Stimulated activated CD4-positive, alpha-beta T cell treated with anti-CD3 and anti-CD28 coated beads, TNF-alpha, amount 100 ng/mL, for 24 hours (primary cell): ENCODE results near the gene SKAP2.

Experiments
- DNase-seq, 3 experiments: peaks; one replicate each; pipeline ENCODE4 v3.0.0-alpha.2; 2020; ENCODE audit warnings: low read depth in 3 of 3

Gene SKAP2

GRCh38 chr7:26864309-26865093 lies at the start of gene SKAP2:
TSS of gene SKAP2 (minus strand) at chr7:26864590. CDS start at chr7:26864429, 161 bp downstream.
- peak; percentile 63 to 87 (median 64) for DNase-seq

- DNase-seq = no peak
Measured at GRCh38 chr7:26912933-26913536, 48.6 kb upstream of the SKAP2 start.

GRCh38 chr7:26912338-26912737 lies 47.9 kb upstream of the SKAP2 start:
- DNase-seq = no peak

GRCh38 chr7:26910221-26910620 lies 45.8 kb upstream of the SKAP2 start:
- no peak for DNase-seq

- DNase-seq = no peak
Measured at GRCh38 chr7:26900251-26900650, 35.9 kb upstream of the SKAP2 start.

GRCh38 chr7:26899519-26899918 lies 35.1 kb upstream of the SKAP2 start:
- no peak for DNase-seq

GRCh38 chr7:26898891-26899290 lies 34.5 kb upstream of the SKAP2 start:
- DNase-seq = no peak

- no peak for DNase-seq
Measured at GRCh38 chr7:26897928-26898327, 33.5 kb upstream of the SKAP2 start.

GRCh38 chr7:26891400-26892350 lies 27.3 kb upstream of the SKAP2 start:
- no peak for DNase-seq

GRCh38 chr7:26880852-26881251 lies 16.5 kb upstream of the SKAP2 start:
- no peak for DNase-seq

- no peak for DNase-seq
Measured at GRCh38 chr7:26879671-26880070, 15.3 kb upstream of the SKAP2 start.

GRCh38 chr7:26868841-26869495 lies 4.6 kb upstream of the SKAP2 start:
- DNase-seq = no peak

- DNase-seq = no peak
Measured at GRCh38 chr7:26865094-26865388, 651 bp upstream of the SKAP2 start.

GRCh38 chr7:26863518-26864308 lies 677 bp downstream of the SKAP2 start:
- DNase-seq = no peak

GRCh38 chr7:26862834-26863233 lies 1.6 kb downstream of the SKAP2 start:
- DNase-seq = no peak

- no peak for DNase-seq
Measured at GRCh38 chr7:26861050-26861449, 3.3 kb downstream of the SKAP2 start.

- DNase-seq = no peak
Measured at GRCh38 chr7:26860361-26860760, 4.0 kb downstream of the SKAP2 start.

- DNase-seq = no peak
Measured at GRCh38 chr7:26859720-26860119, 4.7 kb downstream of the SKAP2 start.

GRCh38 chr7:26858735-26859134 lies 5.7 kb downstream of the SKAP2 start:
- no peak for DNase-seq

GRCh38 chr7:26858241-26858715 lies 6.1 kb downstream of the SKAP2 start:
- no peak for DNase-seq
